Fibroblast of villous mesenchyme (primary cell): ENCODE data around the gene ITM2C. TPM values are rescaled to one million over a fixed set of nuclear protein-coding genes. Genes with fewer than 3 reads are reported as not detected.

Experiments used
- DNase-seq: peaks from one replicate; pipeline ENCODE4 v3.0.0-alpha.2; 2010; ENCODE audit warnings: low read depth
- H3K4me3 ChIP-seq: 2 replicates; pipeline ENCODE4 v1.5.1; 2011; ENCODE audit warnings: low read depth, mild to moderate bottlenecking, low read length
- total RNA-seq: library from RNA; depleted of rRNA; stranded (reverse); fragments of >200 nt; gene quantifications from 2 replicates; pipeline ENCODE4 v1.2.3, GENCODE V29; 2012
- TF ChIP-seq, protein P1 (sequence below): IDR thresholded peaks from 2 replicates; pipeline ENCODE4 v1.5.1; 2012; ENCODE audit warnings: low read depth, mild to moderate bottlenecking, low read length; ENCODE audit not compliant: insufficient read depth

Gene ITM2C
- total RNA-seq, 1 donor: 37.1 TPM

DNA sequence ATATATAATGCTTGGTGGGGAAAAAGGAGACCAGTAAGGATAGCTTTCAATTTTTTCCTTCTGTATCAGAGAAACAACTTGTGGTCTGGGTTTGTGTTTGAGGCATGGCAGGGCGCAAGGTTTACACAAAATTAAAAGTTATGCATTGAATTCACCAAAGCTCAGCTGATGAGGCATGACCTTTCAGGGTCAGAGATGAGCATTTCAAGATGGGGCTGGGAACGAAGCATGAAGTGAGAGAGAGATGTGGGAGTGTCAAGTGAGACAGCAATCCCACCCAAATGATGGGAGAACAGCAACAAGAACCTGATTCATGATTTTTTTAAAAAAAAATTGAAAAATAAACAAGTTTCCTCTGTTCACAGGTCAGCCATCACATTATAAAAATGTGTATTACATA, 55.4 kb downstream of the ITM2C start:
- TF ChIP-seq, protein P1, sequence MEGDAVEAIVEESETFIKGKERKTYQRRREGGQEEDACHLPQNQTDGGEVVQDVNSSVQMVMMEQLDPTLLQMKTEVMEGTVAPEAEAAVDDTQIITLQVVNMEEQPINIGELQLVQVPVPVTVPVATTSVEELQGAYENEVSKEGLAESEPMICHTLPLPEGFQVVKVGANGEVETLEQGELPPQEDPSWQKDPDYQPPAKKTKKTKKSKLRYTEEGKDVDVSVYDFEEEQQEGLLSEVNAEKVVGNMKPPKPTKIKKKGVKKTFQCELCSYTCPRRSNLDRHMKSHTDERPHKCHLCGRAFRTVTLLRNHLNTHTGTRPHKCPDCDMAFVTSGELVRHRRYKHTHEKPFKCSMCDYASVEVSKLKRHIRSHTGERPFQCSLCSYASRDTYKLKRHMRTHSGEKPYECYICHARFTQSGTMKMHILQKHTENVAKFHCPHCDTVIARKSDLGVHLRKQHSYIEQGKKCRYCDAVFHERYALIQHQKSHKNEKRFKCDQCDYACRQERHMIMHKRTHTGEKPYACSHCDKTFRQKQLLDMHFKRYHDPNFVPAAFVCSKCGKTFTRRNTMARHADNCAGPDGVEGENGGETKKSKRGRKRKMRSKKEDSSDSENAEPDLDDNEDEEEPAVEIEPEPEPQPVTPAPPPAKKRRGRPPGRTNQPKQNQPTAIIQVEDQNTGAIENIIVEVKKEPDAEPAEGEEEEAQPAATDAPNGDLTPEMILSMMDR: no peak
- no peak overlapping the region for H3K4me3 ChIP-seq
- DNase-seq: no peak

DNA sequence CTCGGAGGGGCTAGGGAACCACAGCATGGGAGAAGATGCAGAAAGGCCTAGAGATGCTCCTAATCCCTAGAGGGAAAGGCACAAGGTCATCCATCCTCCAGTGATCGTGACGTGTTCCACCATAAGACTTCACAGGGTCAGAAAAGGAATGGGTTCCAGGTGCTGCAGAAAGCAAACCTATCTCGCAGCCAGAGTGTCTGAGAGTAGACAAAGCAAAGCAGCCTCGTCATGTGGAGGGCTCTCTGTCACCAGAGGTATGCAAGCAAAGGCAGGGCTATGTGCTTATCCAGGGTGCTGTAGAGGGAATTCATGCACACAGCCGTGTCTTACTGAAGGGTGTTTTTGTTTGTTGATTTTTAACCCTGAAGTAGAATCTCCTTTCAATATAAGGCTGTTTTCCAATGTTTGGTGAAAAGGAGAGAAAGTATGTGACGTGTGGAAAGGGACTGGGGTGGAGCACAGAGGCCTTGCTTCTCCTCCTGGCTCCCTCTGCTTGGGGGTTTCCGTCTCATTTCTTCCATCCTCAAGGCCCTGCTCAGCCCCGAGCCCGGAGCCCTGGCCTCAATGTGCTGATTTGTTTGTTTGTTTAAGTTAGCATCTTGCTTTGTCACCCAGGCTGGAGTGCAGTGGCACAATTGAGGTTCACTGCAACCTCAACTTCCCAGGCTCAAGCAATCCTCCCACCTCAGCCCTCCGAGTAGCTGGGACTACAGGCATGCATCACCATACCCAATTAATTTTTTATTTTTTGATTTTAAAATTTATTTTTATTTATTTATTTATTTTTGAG, 57.3 kb downstream of the ITM2C start:
- TF ChIP-seq, protein P1: no peak
- no peak overlapping the region for H3K4me3 ChIP-seq
- no peak for DNase-seq

DNA sequence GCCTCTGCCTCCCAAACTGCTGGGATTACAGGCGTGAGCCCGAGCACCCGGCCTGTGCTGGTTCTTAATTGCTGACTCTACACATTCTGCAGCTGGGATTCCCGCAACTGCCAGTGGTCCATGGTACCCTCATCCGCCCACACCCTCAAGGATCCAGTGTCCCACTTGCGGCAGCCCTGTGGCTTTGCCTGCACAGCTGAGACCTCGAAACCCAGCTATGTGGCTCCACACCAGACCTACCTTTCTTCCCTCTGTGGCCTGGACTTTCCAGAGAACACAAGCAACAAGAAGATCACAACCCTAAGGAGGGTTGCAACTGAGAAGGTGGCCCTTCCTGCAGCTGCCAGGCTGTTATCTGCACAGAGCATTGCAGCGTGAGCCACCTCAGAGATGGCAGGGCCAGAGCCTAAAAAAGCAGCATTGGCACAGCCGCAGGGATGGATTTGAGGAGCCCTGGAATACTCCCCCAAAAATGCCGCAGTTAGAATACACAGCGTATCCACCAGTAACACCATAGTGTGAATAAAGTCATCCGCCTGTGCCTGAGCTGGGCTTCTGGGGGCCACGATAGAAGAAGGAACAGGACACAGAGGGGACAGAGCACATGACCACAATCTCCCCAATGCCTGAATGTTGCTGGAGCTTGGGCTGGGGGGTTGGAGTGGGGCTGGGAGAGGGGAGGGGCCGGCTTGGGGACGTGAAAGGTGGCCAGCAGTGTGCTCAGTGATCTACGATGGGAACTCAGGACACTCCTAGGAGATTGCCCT, 58.4 kb downstream of the ITM2C start:
- H3K4me3 ChIP-seq: no peak overlapping the region
- TF ChIP-seq, protein P1: no peak
- DNase-seq: no peak

DNA sequence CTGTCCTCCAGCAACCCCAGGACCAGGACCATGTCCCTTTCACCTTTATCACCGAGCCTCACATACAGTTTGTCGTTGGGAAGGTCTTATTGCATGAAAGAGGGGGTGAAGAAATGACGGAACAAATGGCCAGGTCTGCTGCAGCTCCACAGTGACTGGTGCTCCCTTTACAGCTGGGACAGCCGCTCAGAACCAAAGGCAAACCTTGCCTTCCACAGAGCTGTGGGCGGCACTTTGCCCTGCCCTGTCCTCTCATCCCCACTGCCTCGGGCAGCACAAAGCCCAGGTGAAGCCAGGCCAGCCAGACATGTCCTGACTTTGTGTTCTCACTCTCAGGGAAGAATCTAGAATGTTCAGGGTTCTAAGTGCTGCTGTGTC, 59.3 kb downstream of the ITM2C start:
- no peak for DNase-seq
- TF ChIP-seq, protein P1: no peak
- H3K4me3 ChIP-seq: no peak overlapping the region

DNA sequence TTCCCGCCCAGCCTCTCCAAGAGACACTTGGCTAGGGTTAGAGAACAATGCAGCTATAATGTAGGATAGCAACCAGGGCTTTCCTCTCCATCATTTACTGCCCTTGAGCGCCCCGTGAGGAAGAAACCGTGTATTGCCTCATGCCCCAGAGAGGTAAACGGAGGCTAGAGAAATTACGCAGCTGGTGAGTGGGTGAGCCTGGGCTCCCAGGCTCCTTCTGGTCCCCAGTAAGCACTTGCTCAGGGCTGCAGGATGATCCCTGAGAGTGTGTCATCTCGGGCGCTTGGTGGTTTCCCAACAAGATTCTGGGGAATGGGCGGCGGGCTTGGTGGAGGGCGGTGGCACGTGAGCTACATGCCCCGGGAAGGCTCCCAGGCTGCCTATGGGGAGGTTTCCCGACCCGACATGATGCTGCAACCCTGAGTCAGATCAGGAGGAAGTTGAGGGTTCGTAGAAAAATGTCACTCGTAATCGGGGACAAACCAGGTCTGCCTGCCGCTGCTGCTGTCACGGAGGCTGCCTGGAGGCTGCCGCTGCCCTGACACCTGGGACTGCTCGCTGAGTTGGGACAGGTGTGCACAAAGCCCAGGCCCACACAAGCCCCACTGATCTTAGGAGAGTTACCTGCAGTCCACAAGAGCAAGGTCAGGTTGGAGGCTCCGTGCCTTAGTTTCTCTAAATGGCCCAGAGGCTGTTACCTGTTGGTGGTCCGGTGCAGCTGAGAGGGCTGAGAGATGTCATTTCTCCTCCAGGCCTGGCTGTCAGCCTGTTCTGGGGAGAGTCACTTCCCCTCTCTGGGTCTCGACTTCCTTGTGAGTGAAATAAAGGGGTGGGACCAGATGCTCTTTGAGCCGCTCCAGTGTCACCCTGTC, 60.0 kb downstream of the ITM2C start, which contains the start of gene GPR55:
Gene GPR55, minus strand, starts transcription at position 773 of the 872 bp plus-strand sequence. CDS start 14,280 bp downstream, outside the sequence.
- TF ChIP-seq, protein P1: peak; percentile 28
- no peak within 1 kb of the TSS for H3K4me3 ChIP-seq
- no peak for DNase-seq

DNA sequence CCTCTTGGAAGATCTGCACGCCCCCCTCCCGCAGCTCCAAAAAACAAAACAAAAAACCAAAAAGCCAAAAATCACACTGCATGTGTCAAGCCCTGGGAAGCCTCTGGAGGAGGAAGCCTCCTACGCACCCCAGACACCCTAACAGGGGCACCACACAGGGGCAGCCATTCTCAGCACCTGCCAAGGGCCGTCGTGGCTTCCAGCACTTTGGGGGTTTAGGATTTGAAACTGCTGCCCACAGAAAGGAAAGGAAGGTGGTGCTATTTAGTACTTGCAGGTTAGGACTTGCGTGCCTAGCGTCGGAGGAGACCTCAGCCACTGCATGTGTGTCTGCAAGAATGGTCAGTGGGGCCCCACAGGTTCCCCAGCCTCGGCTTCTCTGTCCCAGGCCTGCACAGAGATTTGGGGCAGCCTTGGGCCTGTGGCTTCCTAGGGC, 60.7 kb downstream of the ITM2C start:
- no peak for DNase-seq
- TF ChIP-seq, protein P1: no peak
- no peak overlapping the region for H3K4me3 ChIP-seq
